PC-9 (cell line): ENCODE results near the gene SRRM5. TPM values are rescaled to one million over a fixed set of nuclear protein-coding genes. Genes with fewer than 3 reads are reported as not detected.

ENCODE experiments used
- BruUV-seq: library from RNA; stranded (reverse); fragments of 400-500 nt; replicated peaks from 2 replicates; lab custom pipeline; 2021; lab: Mats Ljungman, UMichigan
- CTCF ChIA-PET: fragments of 300-600 bp; sonication (Branson Sonifier 250); formaldehyde crosslinking; loops from one replicate; lab custom pipeline; 2022; ENCODE audit warnings: antibody characterized with exemption; lab: Charles Lee
- POLR2A ChIA-PET: fragments of 300-600 bp; sonication (Branson Sonifier 250); formaldehyde crosslinking; loops from one replicate; lab custom pipeline; 2022; ENCODE audit warnings: antibody characterized with exemption; ENCODE audit not compliant: unreplicated experiment; lab: Charles Lee
- DNase-seq, 2 experiments: peaks; one replicate each; pipeline versions ENCODE4 v3.0.0 to v3.0.0-alpha.2; 2015 to 2022; ENCODE audit warnings: mixed read lengths in 1 of 2
- H2AFZ ChIP-seq: fragments of 200-600 bp; sonication (generic); 2 replicates; pipeline ENCODE4 v1.8.1; 2017; ENCODE audit warnings: antibody characterized with exemption
- H3F3A ChIP-seq: fragments of 200-600 bp; sonication (generic); 2 replicates; pipeline ENCODE4 v1.8.1; 2017; ENCODE audit warnings: antibody characterized with exemption, mild to moderate bottlenecking, low read depth; ENCODE audit not compliant: insufficient read depth
- H3K27ac ChIP-seq: fragments of 200-600 bp; sonication (generic); 2 replicates; pipeline ENCODE4 v1.6.1; 2016; ENCODE audit warnings: mixed run types
- H3K27me3 ChIP-seq: fragments of 200-600 bp; sonication (generic); 2 replicates; pipeline ENCODE4 v1.6.1; 2016; ENCODE audit warnings: low read depth, mixed run types; ENCODE audit not compliant: insufficient read depth
- H3K36me3 ChIP-seq: fragments of 200-600 bp; sonication (generic); 2 replicates; pipeline ENCODE4 v1.6.1; 2016; ENCODE audit warnings: low read depth, mixed run types
- H3K4me1 ChIP-seq: fragments of 200-600 bp; sonication (generic); replicated peaks from 2 replicates; pipeline ENCODE4 v1.6.1; 2016; ENCODE audit warnings: mixed run types; ENCODE audit not compliant: insufficient read depth
- H3K4me2 ChIP-seq: fragments of 200-600 bp; sonication (generic); 2 replicates; pipeline ENCODE4 v1.6.1; 2017; ENCODE audit warnings: mixed run types
- H3K4me3 ChIP-seq: fragments of 200-600 bp; sonication (generic); 2 replicates; pipeline ENCODE4 v1.6.1; 2016; ENCODE audit warnings: mixed run types
- H3K79me2 ChIP-seq: fragments of 200-600 bp; sonication (generic); 2 replicates; pipeline ENCODE4 v1.6.1; 2017; ENCODE audit warnings: low read depth, mixed run types
- H3K9me2 ChIP-seq: fragments of 200-600 bp; sonication (generic); 2 replicates; pipeline ENCODE4 v1.8.1; 2017; ENCODE audit warnings: mild to moderate bottlenecking; ENCODE audit not compliant: insufficient read depth
- H3K9me3 ChIP-seq: fragments of 200-600 bp; sonication (generic); 2 replicates; pipeline ENCODE4 v1.8.1; 2016; ENCODE audit warnings: low read depth; ENCODE audit not compliant: insufficient read depth
- H4K20me1 ChIP-seq: fragments of 200-600 bp; sonication (generic); 2 replicates; pipeline ENCODE4 v1.8.1; 2017; ENCODE audit not compliant: insufficient read depth
- EZH2 ChIP-seq: fragments of 200-600 bp; sonication (generic); IDR thresholded peaks from 2 replicates; pipeline ENCODE4 v1.8.0; 2017; ENCODE audit warnings: antibody characterized with exemption, low read depth
- intact Hi-C: fragments of 100-400 bp; cut with micrococcal nuclease; formaldehyde crosslinking; loops from one replicate; pipeline ENCODE4 v1.10.0; 2022; ENCODE audit not compliant: unreplicated experiment
- total RNA-seq: library from RNA; stranded (reverse); gene quantifications from 2 replicates; pipeline ENCODE4 v1.2.3, GENCODE V29; 2021
- TF ChIP-seq, protein P1 (sequence below): fragments of 200-600 bp; sonication (generic); conservative IDR thresholded peaks from 2 replicates; pipeline ENCODE4 v1.6.1; 2017; ENCODE audit warnings: mixed run types, antibody characterized with exemption, mild to moderate bottlenecking, moderate library complexity

The SRRM5 gene
- total RNA-seq, 1 experiment from 2014 or later: 0.37 TPM

DNA sequence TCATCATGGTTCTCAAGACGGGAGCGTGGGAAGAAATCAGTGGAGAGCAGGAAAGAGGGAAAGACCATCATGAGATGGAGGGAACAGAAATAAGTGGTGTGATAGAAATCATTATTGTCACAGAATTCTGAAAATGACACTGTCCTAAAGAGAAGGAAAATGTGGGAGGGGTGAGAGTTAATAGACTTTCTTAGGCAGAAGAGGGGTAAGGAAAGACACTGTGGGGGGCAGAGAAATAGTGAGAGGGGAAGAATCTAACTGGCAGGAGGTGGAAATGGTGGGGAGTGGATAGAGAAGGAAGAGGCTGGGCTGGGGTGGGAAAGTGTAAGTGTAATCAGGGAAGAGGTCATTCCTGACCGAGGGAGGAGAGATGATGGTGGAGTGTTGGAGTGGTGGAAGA is 33.1 kb upstream of the SRRM5 start:
- POLR2A ChIA-PET: no interaction called here
- Histone ChIP-seq H3K4me1 (peaks cover 10% of the 10 kb centered on the region; the same call in 1 of the 2 replicates), H3K79me2 (peaks cover 10% of the 10 kb centered on the region), H3K4me3 (no peak overlapping the region), H3K4me2 (no peak overlapping the region), H4K20me1 (no peaks in the 10 kb centered on the region), H3F3A (no peaks in the 10 kb centered on the region), H3K27ac (no peak overlapping the region), H3K9me2 (no peaks in the 10 kb centered on the region), H3K27me3 (no peaks in the 10 kb centered on the region), H2AFZ (no peak overlapping the region), H3K36me3 (no peaks in the 10 kb centered on the region), H3K9me3 (no peaks in the 10 kb centered on the region)
- DNase-seq: no peak
- no peak for TF ChIP-seq EZH2
- TF ChIP-seq, protein P1, sequence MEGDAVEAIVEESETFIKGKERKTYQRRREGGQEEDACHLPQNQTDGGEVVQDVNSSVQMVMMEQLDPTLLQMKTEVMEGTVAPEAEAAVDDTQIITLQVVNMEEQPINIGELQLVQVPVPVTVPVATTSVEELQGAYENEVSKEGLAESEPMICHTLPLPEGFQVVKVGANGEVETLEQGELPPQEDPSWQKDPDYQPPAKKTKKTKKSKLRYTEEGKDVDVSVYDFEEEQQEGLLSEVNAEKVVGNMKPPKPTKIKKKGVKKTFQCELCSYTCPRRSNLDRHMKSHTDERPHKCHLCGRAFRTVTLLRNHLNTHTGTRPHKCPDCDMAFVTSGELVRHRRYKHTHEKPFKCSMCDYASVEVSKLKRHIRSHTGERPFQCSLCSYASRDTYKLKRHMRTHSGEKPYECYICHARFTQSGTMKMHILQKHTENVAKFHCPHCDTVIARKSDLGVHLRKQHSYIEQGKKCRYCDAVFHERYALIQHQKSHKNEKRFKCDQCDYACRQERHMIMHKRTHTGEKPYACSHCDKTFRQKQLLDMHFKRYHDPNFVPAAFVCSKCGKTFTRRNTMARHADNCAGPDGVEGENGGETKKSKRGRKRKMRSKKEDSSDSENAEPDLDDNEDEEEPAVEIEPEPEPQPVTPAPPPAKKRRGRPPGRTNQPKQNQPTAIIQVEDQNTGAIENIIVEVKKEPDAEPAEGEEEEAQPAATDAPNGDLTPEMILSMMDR: no peak
- no TSS peak for BruUV-seq
- intact Hi-C loops: loop anchor here (5.0 kb wide), 1 partner anchor 51 kb away; the partner anchor contains the start of gene ETHE1
- CTCF ChIA-PET: no interaction called here

DNA sequence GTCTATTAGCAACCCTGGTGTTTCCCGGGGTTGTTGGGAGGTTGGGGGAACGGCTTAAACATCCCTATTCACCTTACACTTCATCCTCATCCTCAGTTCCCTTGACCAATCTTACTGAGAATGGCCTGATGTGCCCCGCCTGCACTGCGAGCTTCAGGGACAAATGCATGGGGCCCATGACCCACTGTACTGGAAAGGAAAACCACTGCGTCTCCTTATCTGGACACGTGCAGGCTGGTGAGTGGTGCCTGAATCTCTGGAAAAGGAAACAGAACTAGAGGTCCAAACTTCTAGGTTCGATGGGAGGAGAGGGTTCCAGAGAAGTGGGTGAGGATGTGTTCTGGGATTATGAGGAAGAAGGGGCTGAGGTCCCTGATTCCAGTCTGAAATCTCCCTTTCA is 30.4 kb upstream of the SRRM5 start:
- ChIA-PET POLR2A (no interaction called here), CTCF (no interaction called here)
- Histone ChIP-seq H3K36me3 (no peaks in the 10 kb centered on the region), H3F3A (0 out of 2 replicates have a peak, but pooled peaks cover 6% of the 10 kb centered on the region), H3K27me3 (no peaks in the 10 kb centered on the region), H4K20me1 (no peaks in the 10 kb centered on the region), H3K79me2 (no peaks in the 10 kb centered on the region), H3K9me3 (no peaks in the 10 kb centered on the region), H3K9me2 (no peaks in the 10 kb centered on the region), H3K4me1 (no peaks in the 10 kb centered on the region), H3K4me2 (no peak overlapping the region), H3K4me3 (no peak overlapping the region), H3K27ac (no peak overlapping the region), H2AFZ (no peak overlapping the region)
- no peak for TF ChIP-seq EZH2
- TF ChIP-seq, protein P1: no peak
- no peak for DNase-seq
- no TSS peak for BruUV-seq
- intact Hi-C loops: no loop called here

DNA sequence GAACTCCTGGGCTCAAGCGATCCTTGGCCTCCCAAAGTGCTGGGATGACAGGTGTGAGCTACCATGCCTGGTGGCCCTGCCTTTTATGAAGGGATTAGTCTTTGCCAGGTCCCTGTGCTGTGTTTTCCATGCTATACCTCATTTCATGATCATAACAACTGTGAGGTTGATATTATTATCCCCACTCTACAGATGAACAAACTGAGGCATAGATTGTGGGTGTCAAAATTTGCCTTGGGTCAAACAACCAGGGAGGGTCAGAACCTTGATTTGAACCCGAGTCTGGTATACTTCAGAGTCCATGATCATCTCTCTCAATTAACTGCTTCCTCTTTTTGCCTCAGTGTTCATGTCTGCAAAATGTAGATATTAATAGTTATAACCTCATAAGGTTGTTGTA is 29.4 kb upstream of the SRRM5 start:
- H3K36me3 ChIP-seq: no peaks in the 10 kb centered on the region
- no TSS peak for BruUV-seq
- no peaks in the 10 kb centered on the region for H3K9me2 ChIP-seq
- no peak overlapping the region for H3K4me3 ChIP-seq
- H3K27ac ChIP-seq: no peak overlapping the region
- no peaks in the 10 kb centered on the region for H3K4me1 ChIP-seq
- no peak for TF ChIP-seq EZH2
- TF ChIP-seq, protein P1: no peak
- H3K79me2 ChIP-seq: no peaks in the 10 kb centered on the region
- H2AFZ ChIP-seq: no peak overlapping the region
- no peaks in the 10 kb centered on the region for H3K9me3 ChIP-seq
- POLR2A ChIA-PET: no interaction called here
- no peaks in the 10 kb centered on the region for H4K20me1 ChIP-seq
- H3K4me2 ChIP-seq: no peak overlapping the region
- CTCF ChIA-PET: no interaction called here
- 0 out of 2 replicates have a peak, but pooled peaks cover 6% of the 10 kb centered on the region for H3F3A ChIP-seq
- no peaks in the 10 kb centered on the region for H3K27me3 ChIP-seq
- DNase-seq: no peak
- intact Hi-C loops: no loop called here
